ENCODE results near the gene MVK. TPM values are rescaled to one million over a fixed set of nuclear protein-coding genes. Genes with fewer than 3 reads are reported as not detected.

Gene MVK
- total and polyA plus RNA-seq, 2 of the 4 experiments (the other 2 are of a cell fraction): 6.6 to 11.5 TPM

DNA sequence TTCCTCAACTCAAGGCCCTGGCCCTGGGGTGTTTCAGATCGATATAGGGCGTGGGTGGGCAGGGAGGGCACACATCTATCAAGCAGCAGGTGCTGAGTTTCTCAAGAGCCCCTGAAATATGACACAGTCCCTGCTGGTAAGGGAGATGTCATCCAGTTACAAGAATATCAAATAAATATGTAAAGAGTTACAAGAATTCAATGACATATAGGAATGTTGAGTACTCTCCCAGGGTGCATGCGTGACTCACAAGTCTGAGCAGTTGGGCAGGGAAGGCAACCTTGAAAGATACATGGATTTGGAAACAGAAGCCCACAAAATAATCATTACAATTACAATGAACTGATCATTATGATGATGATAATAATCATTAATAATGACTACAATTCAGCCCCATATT is 35.2 kb downstream of the MVK start:
- H4K5ac ChIP-seq (ENCODE audit: low read depth, low read length): no peak overlapping the region
- no peaks in the 10 kb centered on the region for H3K4me1 ChIP-seq (ENCODE audit: control insufficient read depth, insufficient read depth, low read length)
- H2BK20ac ChIP-seq (ENCODE audit: low read depth, low read length): no peak overlapping the region
- no TSS peak for BruUV-seq (replicated peaks)
- intact Hi-C loops (cut with micrococcal nuclease) (no loop called here), dilution Hi-C loops (cut with HindIII; ENCODE audit: low sequenced_read_pairs, unreplicated experiment) (no loop called here), in situ Hi-C loops (cut with MboI; ENCODE audit: low sequenced_read_pairs) (no loop called here)
- H3K4me2 ChIP-seq (ENCODE audit: low read depth, low read length): no peak overlapping the region
- ATAC-seq (ENCODE audit: low read depth) (no peak), DNase-seq (no peak)
- H3K18ac ChIP-seq (ENCODE audit: low read depth, low read length): no peak overlapping the region
- H2BK120ac ChIP-seq (ENCODE audit: low read depth, low read length): no peak overlapping the region
- no peaks in the 10 kb centered on the region for H3K79me1 ChIP-seq (ENCODE audit: low read depth in 1 of 2, low read length in 2 of 2)
- H3K36me3 ChIP-seq (ENCODE audit: control insufficient read depth, insufficient read depth, low read length): no peaks in the 10 kb centered on the region
- no peak overlapping the region for H2BK15ac ChIP-seq (ENCODE audit: low read depth, low read length)
- POLR2A ChIA-PET (ENCODE audit: unreplicated experiment): no interaction called here
- no peak overlapping the region for H3K9ac ChIP-seq (ENCODE audit: low read depth, low read length)
- no peak overlapping the region for H3K27ac ChIP-seq (ENCODE audit: insufficient read depth, low read length)
- H3K14ac ChIP-seq (replicated peaks; ENCODE audit: low read depth, low read length): no peak overlapping the region
- no peak overlapping the region for H2BK5ac ChIP-seq (ENCODE audit: low read depth, low read length, poor library complexity, severe bottlenecking)
- H3K23ac ChIP-seq (ENCODE audit: low read depth, low read length): no peak overlapping the region
- H4K91ac ChIP-seq (ENCODE audit: insufficient read depth, low read depth, low read length): no peak overlapping the region
- no peak overlapping the region for H3K4me3 ChIP-seq (ENCODE audit: insufficient read depth, low read depth, low read length)
- H3K9me1 ChIP-seq (ENCODE audit: insufficient read depth, low read length): no peaks in the 10 kb centered on the region
- no peak overlapping the region for H2AFZ ChIP-seq (replicated peaks; ENCODE audit: low read length, poor library complexity)
- TF ChIP-seq, protein P1, sequence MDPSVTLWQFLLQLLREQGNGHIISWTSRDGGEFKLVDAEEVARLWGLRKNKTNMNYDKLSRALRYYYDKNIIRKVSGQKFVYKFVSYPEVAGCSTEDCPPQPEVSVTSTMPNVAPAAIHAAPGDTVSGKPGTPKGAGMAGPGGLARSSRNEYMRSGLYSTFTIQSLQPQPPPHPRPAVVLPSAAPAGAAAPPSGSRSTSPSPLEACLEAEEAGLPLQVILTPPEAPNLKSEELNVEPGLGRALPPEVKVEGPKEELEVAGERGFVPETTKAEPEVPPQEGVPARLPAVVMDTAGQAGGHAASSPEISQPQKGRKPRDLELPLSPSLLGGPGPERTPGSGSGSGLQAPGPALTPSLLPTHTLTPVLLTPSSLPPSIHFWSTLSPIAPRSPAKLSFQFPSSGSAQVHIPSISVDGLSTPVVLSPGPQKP (IDR thresholded peaks at IDR 0.05; ENCODE audit: borderline replicate concordance, low read depth, low read length): no peak
- no peak for TF ChIP-seq RAD21 (IDR thresholded peaks at IDR 0.05; ENCODE audit: low read length)
- no peak for TF ChIP-seq SMC3 (IDR thresholded peaks at IDR 0.05; ENCODE audit: low read depth, low read length)
- no peak for TF ChIP-seq CHD1 (IDR thresholded peaks at IDR 0.05; ENCODE audit: low read depth, low read length)
- H4K8ac ChIP-seq (ENCODE audit: low read depth in 2 of 2, low read length in 2 of 2): no peak overlapping the region
- peaks cover 68% of the 10 kb centered on the region for H3K27me3 ChIP-seq (ENCODE audit: control insufficient read depth, insufficient read depth, low read length)
- H4K20me1 ChIP-seq (ENCODE audit: insufficient read depth, low read length): no peaks in the 10 kb centered on the region
- H2AK5ac ChIP-seq (ENCODE audit: low read depth, low read length): no peak overlapping the region
- CTCF ChIA-PET: interaction anchor here (1.0 kb wide), 1 partner anchor 11 kb away, joined by 3 read pairs; no protein-coding TSS in a partner anchor
- no peak overlapping the region for H3K4ac ChIP-seq (ENCODE audit: low read depth, low read length)
- WGBS, 2 experiments (ENCODE audit: extremely low coverage in 2 of 2, insufficient read length in 1 of 2): no CpG with 5 or more reads among the region's 3 CpGs
- no peaks in the 10 kb centered on the region; the same call in 1 of the 2 replicates for H3K9me3 ChIP-seq (ENCODE audit: control insufficient read depth, insufficient read depth, low read length)
- no peak overlapping the region for H2AK9ac ChIP-seq (replicated peaks; ENCODE audit: low read depth, low read length, poor library complexity)
- no peak overlapping the region for H3K56ac ChIP-seq (ENCODE audit: extremely low read depth, insufficient read depth, low read length)
